GM12873 (cell line): ENCODE results near the gene XK.

Experiments used
- TF ChIP-seq, protein P1 (sequence below): IDR thresholded peaks from 2 replicates; pipeline ENCODE4 v1.5.1; 2012; ENCODE audit warnings: low read depth, mild to moderate bottlenecking, moderate library complexity, low read length, control low read depth; ENCODE audit not compliant: insufficient read depth; ENCODE audit errors: missing control alignments

XK gene

DNA sequence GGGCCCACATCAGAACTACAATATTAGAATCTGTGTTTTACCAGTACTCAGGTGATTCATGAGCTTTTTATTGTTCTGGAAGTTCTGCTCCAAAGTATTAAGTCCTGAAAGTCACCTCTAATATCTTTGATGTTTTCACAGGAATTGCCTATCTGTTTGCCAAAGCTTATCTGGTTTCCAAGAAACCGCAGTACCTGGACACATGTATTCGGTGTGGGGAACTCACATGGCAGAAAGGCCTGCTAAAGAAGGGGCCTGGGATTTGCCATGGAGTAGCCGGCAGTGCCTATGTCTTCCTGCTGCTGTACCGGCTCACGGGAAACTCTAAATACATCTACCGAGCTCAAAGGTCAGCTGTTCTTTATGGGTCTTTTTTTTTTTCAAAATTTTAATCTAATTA is 18.4 kb upstream of the XK start:
- TF ChIP-seq, protein P1, sequence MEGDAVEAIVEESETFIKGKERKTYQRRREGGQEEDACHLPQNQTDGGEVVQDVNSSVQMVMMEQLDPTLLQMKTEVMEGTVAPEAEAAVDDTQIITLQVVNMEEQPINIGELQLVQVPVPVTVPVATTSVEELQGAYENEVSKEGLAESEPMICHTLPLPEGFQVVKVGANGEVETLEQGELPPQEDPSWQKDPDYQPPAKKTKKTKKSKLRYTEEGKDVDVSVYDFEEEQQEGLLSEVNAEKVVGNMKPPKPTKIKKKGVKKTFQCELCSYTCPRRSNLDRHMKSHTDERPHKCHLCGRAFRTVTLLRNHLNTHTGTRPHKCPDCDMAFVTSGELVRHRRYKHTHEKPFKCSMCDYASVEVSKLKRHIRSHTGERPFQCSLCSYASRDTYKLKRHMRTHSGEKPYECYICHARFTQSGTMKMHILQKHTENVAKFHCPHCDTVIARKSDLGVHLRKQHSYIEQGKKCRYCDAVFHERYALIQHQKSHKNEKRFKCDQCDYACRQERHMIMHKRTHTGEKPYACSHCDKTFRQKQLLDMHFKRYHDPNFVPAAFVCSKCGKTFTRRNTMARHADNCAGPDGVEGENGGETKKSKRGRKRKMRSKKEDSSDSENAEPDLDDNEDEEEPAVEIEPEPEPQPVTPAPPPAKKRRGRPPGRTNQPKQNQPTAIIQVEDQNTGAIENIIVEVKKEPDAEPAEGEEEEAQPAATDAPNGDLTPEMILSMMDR, result no peak

DNA sequence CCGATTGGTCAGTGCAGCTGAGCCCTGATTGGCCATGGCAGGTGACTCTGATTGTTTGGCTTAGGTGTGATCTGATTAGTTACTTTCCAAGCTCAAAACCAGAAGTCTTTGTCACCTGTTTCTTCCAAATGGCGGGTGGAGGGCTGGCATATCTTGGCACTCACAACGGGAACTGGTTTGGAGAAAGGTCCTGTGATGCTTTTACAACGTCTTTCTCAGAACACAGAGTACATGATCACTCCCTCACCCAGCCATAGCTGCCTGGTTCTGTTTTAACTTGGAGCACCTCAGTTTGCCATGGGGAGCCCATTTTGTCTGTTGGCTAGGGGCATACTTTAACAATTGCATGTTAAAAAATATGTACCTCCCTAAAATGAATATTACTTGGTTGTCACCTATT is 13.0 kb upstream of the XK start:
- TF ChIP-seq, protein P1, result no peak

DNA sequence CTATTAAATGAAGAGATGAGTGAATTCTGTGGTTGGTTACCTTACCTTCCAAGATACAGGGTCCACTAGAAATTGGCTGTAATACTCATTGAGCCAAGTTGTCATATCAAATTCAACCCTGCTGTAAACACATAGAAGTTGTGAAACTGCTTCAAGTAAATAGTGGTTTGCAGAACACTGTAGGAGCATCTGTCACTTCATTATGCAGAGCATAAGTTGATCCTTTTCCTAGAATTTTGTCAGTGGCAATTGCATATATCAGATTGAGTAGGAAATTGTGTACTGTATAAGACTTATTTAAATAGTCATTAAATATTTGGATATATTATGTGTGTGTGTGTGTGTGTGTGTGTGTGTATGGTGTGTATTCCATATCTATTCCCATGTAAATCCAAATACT is 8.8 kb upstream of the XK start:
- TF ChIP-seq, protein P1, result no peak

DNA sequence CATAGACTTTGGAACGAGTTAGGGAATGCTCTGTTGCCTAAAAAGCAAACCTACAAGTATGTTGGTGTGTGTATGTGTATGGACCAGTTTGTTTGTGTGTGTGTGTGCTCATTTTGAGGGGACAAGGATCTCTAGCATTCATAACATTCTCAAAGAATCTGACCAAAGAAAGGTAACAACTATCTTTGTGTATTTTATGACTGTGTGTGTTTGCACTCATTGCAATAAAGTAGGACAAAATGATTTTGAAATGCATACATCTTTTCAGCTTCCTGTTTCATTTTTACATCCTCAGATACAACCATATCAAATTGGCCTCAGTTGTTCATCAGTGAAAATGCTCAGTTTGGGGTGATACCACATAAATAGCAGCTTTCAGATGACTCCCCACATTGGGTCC is 8.3 kb upstream of the XK start:
- TF ChIP-seq, protein P1, result no peak

DNA sequence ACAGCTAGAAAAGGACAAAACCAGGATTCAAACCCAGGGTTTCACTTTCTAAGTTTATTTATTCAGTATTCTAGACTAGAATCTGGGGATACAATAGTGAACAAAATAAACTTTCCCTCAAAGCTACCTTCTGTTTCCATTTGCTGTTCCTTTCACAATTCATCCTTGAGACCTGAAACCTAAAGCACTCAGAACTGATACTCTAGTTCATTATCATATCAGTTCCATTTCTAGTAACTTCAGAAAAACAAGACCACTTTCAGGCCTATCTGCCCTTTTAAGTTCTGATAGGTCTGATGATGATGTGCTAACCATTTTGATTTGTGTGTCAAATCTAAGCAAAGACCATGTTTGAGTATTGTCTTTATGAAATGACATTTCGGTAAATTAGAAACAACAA is 7.8 kb upstream of the XK start:
- TF ChIP-seq, protein P1, result no peak

DNA sequence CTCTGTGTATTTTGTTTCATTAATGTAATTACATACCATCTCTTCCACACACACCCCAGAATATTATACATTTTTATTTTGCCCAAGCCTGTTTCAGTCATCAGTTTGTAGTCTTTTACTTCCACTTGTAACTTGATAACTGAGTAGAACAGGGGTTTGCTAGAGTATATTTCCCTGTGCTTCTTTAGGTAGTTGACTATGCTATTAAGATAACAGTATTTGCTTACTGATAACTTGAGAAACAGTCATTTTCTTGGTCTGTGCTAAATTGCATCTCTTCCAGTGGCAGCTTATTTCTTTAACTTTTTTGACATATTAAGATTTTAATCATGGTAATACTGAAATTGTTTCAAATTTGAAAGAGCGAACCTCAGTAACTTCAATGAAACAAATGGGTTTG is 7.0 kb upstream of the XK start:
- TF ChIP-seq, protein P1, result no peak

DNA sequence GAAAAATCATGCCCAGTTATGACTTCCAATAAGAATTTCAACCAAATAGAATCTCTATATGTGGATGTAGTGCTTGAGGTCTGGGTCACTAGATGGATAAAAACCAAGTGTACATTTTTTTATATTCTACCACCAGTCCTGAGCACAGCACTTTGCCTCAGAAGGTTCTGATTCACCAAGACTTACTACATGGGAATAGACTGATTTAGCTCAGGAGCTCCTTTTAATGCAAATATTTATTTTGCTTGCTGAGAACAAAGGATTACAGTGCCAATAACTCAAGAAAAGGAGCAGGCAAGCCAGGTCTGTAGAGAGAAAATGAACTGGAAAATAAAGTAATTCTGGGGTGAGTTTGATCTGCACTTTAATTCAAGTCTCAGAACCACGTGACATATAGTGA is 6.4 kb upstream of the XK start:
- TF ChIP-seq, protein P1, result no peak

DNA sequence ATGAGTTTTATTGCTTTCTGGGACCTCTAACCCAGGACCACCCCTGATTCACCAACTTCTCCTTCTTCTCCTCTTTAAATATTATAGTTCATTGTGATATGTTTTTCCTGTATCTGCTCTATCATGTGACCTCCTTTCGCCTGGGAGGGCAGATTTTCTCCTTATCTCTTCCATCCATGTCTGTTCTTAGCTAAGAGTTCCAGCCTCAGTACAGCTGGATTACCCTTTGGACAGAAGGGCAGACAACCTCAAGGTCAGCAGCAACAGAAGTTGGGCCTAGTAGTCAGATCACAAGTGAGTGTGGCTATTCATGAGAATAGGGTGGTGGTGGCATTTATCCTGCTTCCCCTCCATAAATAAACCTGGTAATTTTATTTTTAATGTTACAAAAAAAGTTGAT is 5.7 kb upstream of the XK start:
- TF ChIP-seq, protein P1, result no peak
